GM18511 (cell line): ENCODE measurements around the gene LEKR1.

Experiments used
- ATAC-seq: cut with Tn5 transposase; IDR thresholded peaks from one replicate; pipeline ENCODE4 v1.9.1; 2021; ENCODE audit warnings: mild to moderate bottlenecking, moderate library complexity; ENCODE audit not compliant: unreplicated experiment

Gene LEKR1

GRCh38 chr3:157074981-157075380, 248.8 kb downstream of the LEKR1 start:
- ATAC-seq = no peak

- ATAC-seq = peak; percentile 56
Observed at GRCh38 chr3:157075693-157076420, 249.7 kb downstream of the LEKR1 start.

GRCh38 chr3:157077565-157077991, 251.4 kb downstream of the LEKR1 start:
- no peak for ATAC-seq

- ATAC-seq = no peak
Observed at GRCh38 chr3:157078131-157078810, 252.1 kb downstream of the LEKR1 start.

GRCh38 chr3:157078811-157079185, 252.6 kb downstream of the LEKR1 start:
- ATAC-seq = no peak

- ATAC-seq = no peak
Observed at GRCh38 chr3:157079676-157080369, 253.7 kb downstream of the LEKR1 start.

- ATAC-seq = peak; percentile 88
Observed at GRCh38 chr3:157081626-157082210, 255.6 kb downstream of the LEKR1 start.

GRCh38 chr3:157082305-157082982, 256.3 kb downstream of the LEKR1 start:
- ATAC-seq = no peak

GRCh38 chr3:157083824-157084223, 257.7 kb downstream of the LEKR1 start:
- no peak for ATAC-seq

- no peak for ATAC-seq
Observed at GRCh38 chr3:157086060-157086750, 260.1 kb downstream of the LEKR1 start.

- ATAC-seq = no peak
Observed at GRCh38 chr3:157086775-157087174, 260.6 kb downstream of the LEKR1 start.

GRCh38 chr3:157087373-157087772, 261.2 kb downstream of the LEKR1 start:
- ATAC-seq = no peak

GRCh38 chr3:157087780-157088600, 261.8 kb downstream of the LEKR1 start:
- ATAC-seq = no peak

GRCh38 chr3:157088601-157089454, 262.7 kb downstream of the LEKR1 start:
- peak; percentile 72 for ATAC-seq

- ATAC-seq = peak; percentile 16
Observed at GRCh38 chr3:157089455-157090221, 263.5 kb downstream of the LEKR1 start.

GRCh38 chr3:157091083-157091833, 265.1 kb downstream of the LEKR1 start:
- ATAC-seq = no peak

- no peak for ATAC-seq
Observed at GRCh38 chr3:157092230-157092629, 266.1 kb downstream of the LEKR1 start.
